Activated B cell treated with CpG ODN at 0.5 μM for 24 hours (primary cell): ENCODE data around the gene TBCCD1. TPM values are rescaled to one million over a fixed set of nuclear protein-coding genes. Genes with fewer than 3 reads are reported as not detected.

ENCODE experiments used
- ATAC-seq: fragments of 200-7000 bp; cut with Tn5 transposase; one replicate; pipeline ENCODE4 v1.10.0; 2021; ENCODE audit warnings: low read depth, mild to moderate bottlenecking, moderate library complexity
- CTCF ChIA-PET: fragments of 350-600 bp; sonication (Branson Sonifier 250); formaldehyde crosslinking; loops from one replicate; lab custom pipeline; 2021; ENCODE audit warnings: antibody characterized with exemption; lab: Charles Lee
- POLR2A ChIA-PET: fragments of 350-600 bp; sonication (Branson Sonifier 250); formaldehyde crosslinking; loops from one replicate; lab custom pipeline; 2021; ENCODE audit warnings: antibody characterized with exemption; lab: Charles Lee
- DNase-seq: peaks from one replicate; pipeline ENCODE4 v3.0.0; 2022
- H3K27ac Mint-ChIP-seq: one replicate; pipeline ENCODE4 v1.8.0; 2020; ENCODE audit warnings: mixed read lengths
- H3K27me3 Mint-ChIP-seq: one replicate; pipeline ENCODE4 v1.8.0; 2021; ENCODE audit warnings: mixed read lengths
- H3K36me3 Mint-ChIP-seq: one replicate; pipeline ENCODE4 v1.8.0; 2021; ENCODE audit warnings: low read depth, mixed read lengths
- H3K4me1 Mint-ChIP-seq: one replicate; pipeline ENCODE4 v1.8.0; 2021; ENCODE audit warnings: mixed read lengths
- H3K4me3 Mint-ChIP-seq: one replicate; pipeline ENCODE4 v1.8.0; 2020; ENCODE audit warnings: mild to moderate bottlenecking, mixed read lengths
- H3K9me3 Mint-ChIP-seq: one replicate; pipeline ENCODE4 v1.8.0; 2020; ENCODE audit warnings: mixed read lengths
- intact Hi-C: fragments of 100-400 bp; cut with micrococcal nuclease; formaldehyde crosslinking; loops from one replicate; pipeline ENCODE4 v1.15.1; 2024
- total RNA-seq: library from RNA; stranded (reverse); gene quantifications from 2 replicates; pipeline ENCODE4 v1.2.3, GENCODE V29; 2022
- TF ChIP-seq, protein P1 (sequence below): fragments of 200-600 bp; IDR thresholded peaks from one replicate; pipeline ENCODE4 v1.8.0; 2022; ENCODE audit warnings: antibody characterized with exemption, mild to moderate bottlenecking

Gene TBCCD1
- total RNA-seq, 1 donor from 2014 or later = 15.4 TPM

DNA sequence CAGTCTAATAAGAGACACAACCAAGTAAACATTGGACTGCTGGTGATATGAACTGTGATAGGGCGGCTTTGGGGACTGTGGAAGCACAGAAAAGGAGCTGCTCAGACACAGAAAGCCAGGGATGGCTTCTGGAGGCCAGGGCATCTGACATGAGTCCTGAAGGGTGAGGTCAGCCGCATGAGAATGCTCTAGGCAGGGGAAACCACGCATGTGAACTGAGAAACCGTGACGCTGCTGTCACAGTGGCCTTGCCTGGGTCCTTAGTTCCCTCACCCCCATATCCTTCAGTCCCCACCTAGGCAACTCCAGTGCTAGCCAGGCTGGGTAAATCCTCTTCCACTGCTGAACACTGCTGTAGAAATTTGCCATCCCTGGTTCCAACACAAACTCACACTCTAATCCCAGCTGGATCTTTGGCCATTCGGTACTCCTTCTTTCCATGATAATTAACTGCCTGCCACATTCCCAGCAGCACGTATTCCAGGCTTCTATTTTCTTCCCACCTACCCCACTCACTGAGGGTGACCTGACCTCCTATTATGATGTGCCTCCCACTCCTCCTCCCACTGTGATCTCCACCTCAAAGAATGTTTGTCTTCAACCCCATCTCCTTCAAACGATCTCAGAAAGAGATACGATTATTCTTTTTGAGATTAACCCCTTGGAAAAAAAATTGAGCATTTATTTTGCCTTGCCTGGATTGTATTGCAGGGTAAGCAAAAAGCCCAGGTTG is 54.4 kb downstream of the TBCCD1 start:
- intact Hi-C loops = loop anchor here (5.0 kb wide), 2 partner anchors 85 to 100 kb away; no protein-coding TSS in a partner anchor
- H3K36me3 Mint-ChIP-seq = no peaks in the 10 kb centered on the region
- H3K9me3 Mint-ChIP-seq = no peaks in the 10 kb centered on the region
- TF ChIP-seq, protein P1, sequence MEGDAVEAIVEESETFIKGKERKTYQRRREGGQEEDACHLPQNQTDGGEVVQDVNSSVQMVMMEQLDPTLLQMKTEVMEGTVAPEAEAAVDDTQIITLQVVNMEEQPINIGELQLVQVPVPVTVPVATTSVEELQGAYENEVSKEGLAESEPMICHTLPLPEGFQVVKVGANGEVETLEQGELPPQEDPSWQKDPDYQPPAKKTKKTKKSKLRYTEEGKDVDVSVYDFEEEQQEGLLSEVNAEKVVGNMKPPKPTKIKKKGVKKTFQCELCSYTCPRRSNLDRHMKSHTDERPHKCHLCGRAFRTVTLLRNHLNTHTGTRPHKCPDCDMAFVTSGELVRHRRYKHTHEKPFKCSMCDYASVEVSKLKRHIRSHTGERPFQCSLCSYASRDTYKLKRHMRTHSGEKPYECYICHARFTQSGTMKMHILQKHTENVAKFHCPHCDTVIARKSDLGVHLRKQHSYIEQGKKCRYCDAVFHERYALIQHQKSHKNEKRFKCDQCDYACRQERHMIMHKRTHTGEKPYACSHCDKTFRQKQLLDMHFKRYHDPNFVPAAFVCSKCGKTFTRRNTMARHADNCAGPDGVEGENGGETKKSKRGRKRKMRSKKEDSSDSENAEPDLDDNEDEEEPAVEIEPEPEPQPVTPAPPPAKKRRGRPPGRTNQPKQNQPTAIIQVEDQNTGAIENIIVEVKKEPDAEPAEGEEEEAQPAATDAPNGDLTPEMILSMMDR = no peak
- no peak overlapping the region for H3K27ac Mint-ChIP-seq
- H3K4me1 Mint-ChIP-seq = peaks cover 60% of the 10 kb centered on the region
- ATAC-seq = no peak
- peaks cover 7% of the 10 kb centered on the region for H3K27me3 Mint-ChIP-seq
- DNase-seq = no peak
- ChIA-PET POLR2A (interaction anchor here (2.4 kb wide), 1 partner anchor 20 kb away, joined by 12 read pairs; no protein-coding TSS in a partner anchor), CTCF (interaction anchor here (0.7 to 1.3 kb wide), 3 partner anchors 21 to 569 kb away, joined by 3 to 4 read pairs (median 3); no protein-coding TSS in a partner anchor)
- no peak overlapping the region for H3K4me3 Mint-ChIP-seq

DNA sequence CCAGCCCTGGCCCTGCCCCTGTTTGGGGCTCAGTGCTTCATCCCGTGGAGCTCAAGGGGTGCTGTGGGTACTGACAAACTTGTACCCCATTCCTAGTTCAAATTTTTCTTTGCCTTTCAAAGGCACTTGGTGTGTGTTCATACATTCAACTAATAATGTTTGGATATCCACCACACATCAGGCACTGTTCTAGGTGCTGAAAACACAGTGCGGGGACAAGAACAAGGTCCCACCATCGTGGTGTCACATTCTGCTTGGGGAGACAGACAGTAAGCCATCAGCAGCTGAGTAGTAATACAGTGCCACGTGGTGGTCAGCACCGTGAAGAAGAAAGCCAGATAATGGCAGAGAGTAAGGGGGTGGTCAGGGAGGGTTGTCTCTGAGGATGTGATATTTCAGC is 55.4 kb downstream of the TBCCD1 start:
- ChIA-PET POLR2A (interaction anchor here (0.5 to 2.4 kb wide), 4 partner anchors 13 to 27 kb away, joined by 3 to 12 read pairs (median 3); no protein-coding TSS in a partner anchor), CTCF (interaction anchor here (2.8 to 2.9 kb wide), 2 partner anchors 23 to 28 kb away, joined by 13 to 24 read pairs; no protein-coding TSS in a partner anchor)
- ATAC-seq (no peak), DNase-seq (no peak)
- H3K36me3 Mint-ChIP-seq = no peaks in the 10 kb centered on the region
- peaks cover 58% of the 10 kb centered on the region for H3K4me1 Mint-ChIP-seq
- intact Hi-C loops = loop anchor here (2.0 to 5.0 kb wide), 4 partner anchors 15 to 99 kb away; no protein-coding TSS in a partner anchor
- H3K27ac Mint-ChIP-seq = peak overlapping the region; percentile 33
- H3K27me3 Mint-ChIP-seq = peaks cover 7% of the 10 kb centered on the region
- TF ChIP-seq, protein P1 = no peak
- H3K9me3 Mint-ChIP-seq = no peaks in the 10 kb centered on the region
- no peak overlapping the region for H3K4me3 Mint-ChIP-seq

DNA sequence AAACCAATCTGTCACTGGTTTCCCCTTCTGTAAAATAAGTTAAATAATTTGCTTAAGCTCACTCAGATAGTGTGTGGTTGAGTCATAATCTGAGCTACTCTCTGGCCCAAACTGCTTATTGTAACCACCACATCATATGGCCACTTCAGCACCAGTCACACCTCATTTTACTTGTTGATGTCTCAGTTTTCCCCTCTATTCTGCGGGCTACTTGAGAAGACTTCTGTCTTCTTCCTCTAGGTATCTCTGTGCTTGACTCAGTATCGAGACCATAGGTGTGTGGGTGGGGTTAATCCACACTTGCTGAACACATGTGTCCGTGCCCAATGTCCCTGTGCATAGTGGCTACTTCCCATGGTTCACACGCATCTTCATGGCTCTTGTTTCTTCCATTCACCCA is 55.9 kb downstream of the TBCCD1 start:
- Mint-ChIP-seq H3K27me3 (peaks cover 6% of the 10 kb centered on the region), H3K36me3 (no peaks in the 10 kb centered on the region), H3K27ac (peak overlapping the region; percentile 59), H3K9me3 (no peaks in the 10 kb centered on the region), H3K4me3 (peak overlapping the region; percentile 8), H3K4me1 (peaks cover 55% of the 10 kb centered on the region)
- peak; percentile 56 for ATAC-seq
- no peak for DNase-seq
- intact Hi-C loops = loop anchor here (2.0 to 5.0 kb wide), 4 partner anchors 16 to 99 kb away; no protein-coding TSS in a partner anchor
- TF ChIP-seq, protein P1 = no peak
- CTCF ChIA-PET = interaction anchor here (2.8 to 2.9 kb wide), 2 partner anchors 24 to 29 kb away, joined by 13 to 24 read pairs; no protein-coding TSS in a partner anchor
- POLR2A ChIA-PET = interaction anchor here (0.5 to 2.4 kb wide), 5 partner anchors 14 to 29 kb away, joined by 3 to 12 read pairs (median 3); no protein-coding TSS in a partner anchor

DNA sequence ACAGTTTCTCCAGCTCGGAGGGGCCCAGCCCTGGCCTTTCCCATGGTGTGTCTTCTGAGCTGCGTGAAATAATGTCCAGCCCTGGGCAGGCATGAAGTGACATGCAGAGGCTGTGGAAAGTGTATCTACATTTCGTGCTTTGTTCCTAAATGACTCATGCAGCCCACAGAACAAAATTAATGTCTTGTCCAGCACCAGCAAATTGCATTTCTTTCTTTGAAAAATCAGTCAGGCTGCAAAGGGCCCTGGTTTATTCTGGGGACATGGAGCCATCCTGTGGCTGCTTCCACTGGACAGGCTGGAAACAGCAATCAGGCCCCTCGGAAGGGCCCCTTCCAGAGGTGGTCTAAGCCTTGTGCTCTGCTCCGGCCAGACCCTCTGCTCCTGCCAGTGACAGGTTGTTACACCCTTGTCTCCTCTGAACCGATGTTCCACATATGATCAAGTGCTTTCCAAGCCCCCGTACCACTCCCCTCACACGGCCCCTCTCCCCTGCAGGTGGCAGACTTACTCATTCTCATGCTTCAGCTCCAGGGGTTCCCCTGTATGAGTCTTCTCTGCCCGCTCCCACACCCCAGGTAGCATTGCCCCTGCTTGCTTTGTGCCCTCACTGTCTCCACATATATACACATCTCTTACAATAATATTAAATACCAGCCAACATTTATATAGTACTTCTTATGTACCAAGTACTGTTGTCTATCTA is 56.6 kb downstream of the TBCCD1 start:
- POLR2A ChIA-PET = interaction anchor here (0.7 to 2.4 kb wide), 3 partner anchors 23 to 30 kb away, joined by 3 to 12 read pairs (median 3); no protein-coding TSS in a partner anchor
- Mint-ChIP-seq H3K4me1 (peaks cover 49% of the 10 kb centered on the region), H3K9me3 (no peaks in the 10 kb centered on the region), H3K4me3 (no peak overlapping the region), H3K27me3 (peaks cover 6% of the 10 kb centered on the region), H3K36me3 (no peaks in the 10 kb centered on the region), H3K27ac (peak overlapping the region; percentile 59)
- no peak for DNase-seq
- intact Hi-C loops = loop anchor here (2.0 to 5.0 kb wide), 4 partner anchors 16 to 98 kb away; no protein-coding TSS in a partner anchor
- CTCF ChIA-PET = interaction anchor here (0.9 to 2.9 kb wide), 3 partner anchors 24 to 567 kb away, joined by 3 to 24 read pairs (median 13); no protein-coding TSS in a partner anchor
- ATAC-seq = peak; percentile 62
- TF ChIP-seq, protein P1 = no peak
